MM.1S (cell line): ENCODE data around the gene AIRE.
"Not testable (repeated sequence)": the region's sequence is repeated elsewhere in the genome, so short reads cannot be mapped to it uniquely, and the experiment has no call there.

Experiments
- DNase-seq: peaks from one replicate; pipeline ENCODE4 v3.0.0-alpha.2; 2015
- H2AFZ ChIP-seq: fragments of 300-600 bp; sonication (generic); 2 replicates; pipeline ENCODE4 v1.6.0; 2016; ENCODE audit warnings: antibody characterized with exemption, low read length
- H3F3A ChIP-seq: fragments of 300-600 bp; sonication (generic); 2 replicates; pipeline ENCODE4 v1.6.1; 2016; ENCODE audit warnings: mild to moderate bottlenecking, antibody characterized with exemption, low read length, moderate library complexity, mixed read lengths; ENCODE audit not compliant: insufficient read depth
- H3K27ac ChIP-seq: fragments of 300-600 bp; sonication (generic); 2 replicates; pipeline ENCODE4 v1.5.1; 2016; ENCODE audit warnings: mild to moderate bottlenecking, low read length
- H3K27me3 ChIP-seq: fragments of 300-600 bp; sonication (generic); replicated peaks from 2 replicates; pipeline ENCODE4 v1.6.0; 2016; ENCODE audit warnings: low read length; ENCODE audit not compliant: insufficient read depth
- H3K36me3 ChIP-seq: fragments of 300-600 bp; sonication (generic); replicated peaks from 2 replicates; pipeline ENCODE4 v1.6.1; 2016; ENCODE audit warnings: mild to moderate bottlenecking, low read length, mixed read lengths; ENCODE audit not compliant: insufficient read depth
- H3K4me1 ChIP-seq: fragments of 300-600 bp; sonication (generic); 2 replicates; pipeline ENCODE4 v1.6.1; 2016; ENCODE audit warnings: low read length, mixed read lengths
- H3K4me2 ChIP-seq: fragments of 300-600 bp; sonication (generic); 2 replicates; pipeline ENCODE4 v1.6.0; 2016; ENCODE audit warnings: low read depth, low read length
- H3K4me3 ChIP-seq: fragments of 300-600 bp; sonication (generic); 2 replicates; pipeline ENCODE4 v1.5.1; 2016; ENCODE audit warnings: low read length, mixed read lengths
- H3K79me2 ChIP-seq: fragments of 300-600 bp; sonication (generic); 2 replicates; pipeline ENCODE4 v1.6.1; 2016; ENCODE audit warnings: mixed run types, low read length, mixed read lengths
- H3K9ac ChIP-seq: fragments of 300-600 bp; sonication (generic); 2 replicates; pipeline ENCODE4 v1.6.1; 2016; ENCODE audit warnings: low read length, mixed read lengths
- H3K9me2 ChIP-seq: fragments of 300-600 bp; sonication (generic); replicated peaks from 2 replicates; pipeline ENCODE4 v1.6.1; 2016; ENCODE audit warnings: mild to moderate bottlenecking, low read length, mixed read lengths; ENCODE audit not compliant: insufficient read depth
- H3K9me3 ChIP-seq: fragments of 300-600 bp; sonication (generic); replicated peaks from 2 replicates; pipeline ENCODE4 v1.6.1; 2016; ENCODE audit warnings: mild to moderate bottlenecking, low read length, mixed read lengths; ENCODE audit not compliant: insufficient read depth
- H4K20me1 ChIP-seq: fragments of 300-600 bp; sonication (generic); 2 replicates; pipeline ENCODE4 v1.6.1; 2016; ENCODE audit warnings: mild to moderate bottlenecking, low read length, moderate library complexity, mixed read lengths; ENCODE audit not compliant: insufficient read depth
- EZH2 ChIP-seq: fragments of 300-600 bp; sonication (generic); optimal IDR thresholded peaks from 2 replicates; pipeline ENCODE3; 2017; ENCODE audit warnings: low read depth, mild to moderate bottlenecking, antibody characterized with exemption, low read length, mixed read lengths
- EZH2phosphoT487 ChIP-seq: fragments of 300-600 bp; sonication (generic); IDR thresholded peaks from 2 replicates; pipeline ENCODE4 v1.6.1; 2018; ENCODE audit warnings: antibody characterized with exemption, low read length
- TF ChIP-seq, protein P1 (sequence below): fragments of 300-600 bp; sonication (generic); IDR thresholded peaks from 2 replicates; pipeline ENCODE4 v1.5.1; 2016; ENCODE audit warnings: antibody characterized with exemption, low read length, mixed read lengths

The AIRE gene

DNA sequence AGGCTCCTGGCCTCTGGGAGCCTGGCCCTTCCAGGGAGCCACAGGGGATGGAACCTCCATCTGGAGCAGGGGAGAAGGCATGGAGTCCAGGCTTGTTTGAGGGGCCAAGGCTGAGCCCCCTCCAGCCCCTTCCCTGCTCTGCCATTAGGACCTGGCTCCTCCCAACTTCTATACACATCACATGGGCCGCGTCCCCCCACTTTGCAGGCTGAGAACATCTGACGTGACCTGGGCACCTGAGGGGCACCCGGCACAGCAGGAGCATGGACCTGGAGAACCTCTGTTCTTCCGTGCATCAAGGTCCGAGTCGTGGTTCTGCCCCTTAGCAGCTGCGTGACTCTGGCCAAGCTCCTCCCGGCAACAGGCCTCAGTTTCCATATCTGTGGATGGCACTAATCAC, 3.9 kb upstream of the AIRE start:
- Histone ChIP-seq H4K20me1 (no peaks in the 10 kb centered on the region), H3K79me2 (no peaks in the 10 kb centered on the region), H3K36me3 (no peaks in the 10 kb centered on the region), H3K9me3 (no peaks in the 10 kb centered on the region), H3F3A (no peaks in the 10 kb centered on the region), H3K27ac (no peak overlapping the region), H2AFZ (no peak overlapping the region), H3K4me3 (no peak overlapping the region), H3K27me3 (peaks cover 67% of the 10 kb centered on the region), H3K9me2 (no peaks in the 10 kb centered on the region), H3K4me1 (no peaks in the 10 kb centered on the region), H3K9ac (no peak overlapping the region), H3K4me2 (no peak overlapping the region)
- TF ChIP-seq, protein P1, sequence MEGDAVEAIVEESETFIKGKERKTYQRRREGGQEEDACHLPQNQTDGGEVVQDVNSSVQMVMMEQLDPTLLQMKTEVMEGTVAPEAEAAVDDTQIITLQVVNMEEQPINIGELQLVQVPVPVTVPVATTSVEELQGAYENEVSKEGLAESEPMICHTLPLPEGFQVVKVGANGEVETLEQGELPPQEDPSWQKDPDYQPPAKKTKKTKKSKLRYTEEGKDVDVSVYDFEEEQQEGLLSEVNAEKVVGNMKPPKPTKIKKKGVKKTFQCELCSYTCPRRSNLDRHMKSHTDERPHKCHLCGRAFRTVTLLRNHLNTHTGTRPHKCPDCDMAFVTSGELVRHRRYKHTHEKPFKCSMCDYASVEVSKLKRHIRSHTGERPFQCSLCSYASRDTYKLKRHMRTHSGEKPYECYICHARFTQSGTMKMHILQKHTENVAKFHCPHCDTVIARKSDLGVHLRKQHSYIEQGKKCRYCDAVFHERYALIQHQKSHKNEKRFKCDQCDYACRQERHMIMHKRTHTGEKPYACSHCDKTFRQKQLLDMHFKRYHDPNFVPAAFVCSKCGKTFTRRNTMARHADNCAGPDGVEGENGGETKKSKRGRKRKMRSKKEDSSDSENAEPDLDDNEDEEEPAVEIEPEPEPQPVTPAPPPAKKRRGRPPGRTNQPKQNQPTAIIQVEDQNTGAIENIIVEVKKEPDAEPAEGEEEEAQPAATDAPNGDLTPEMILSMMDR = no peak
- no peak for TF ChIP-seq EZH2phosphoT487
- no peak for TF ChIP-seq EZH2
- no peak for DNase-seq

DNA sequence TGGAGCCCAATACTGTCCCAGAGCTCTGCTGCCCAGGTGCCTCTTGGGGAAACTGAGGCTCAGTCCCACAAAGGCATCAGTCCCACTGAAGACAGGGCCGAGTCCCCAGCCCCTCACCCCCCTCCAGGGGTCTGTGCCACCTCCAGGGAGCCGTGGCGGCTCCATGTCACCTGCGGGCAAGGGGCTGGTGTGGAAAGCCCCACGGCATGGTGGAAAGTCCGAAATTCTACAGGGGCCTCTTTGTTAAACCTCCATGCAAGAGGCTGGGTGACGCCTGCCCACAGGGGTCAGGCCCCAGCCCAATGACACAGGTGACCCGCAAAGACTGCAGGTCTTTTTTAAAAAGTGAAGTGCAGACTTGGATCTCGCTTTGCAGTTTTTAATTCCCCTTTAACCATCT, 3.3 kb upstream of the AIRE start:
- Histone ChIP-seq H3K4me2 (no peak overlapping the region), H3K9me2 (no peaks in the 10 kb centered on the region)

GRCh38 chr21:44283211-44283785, 2.4 kb upstream of the AIRE start:
- not testable (repeated sequence) for H3K4me2 ChIP-seq, DNase-seq, H3F3A ChIP-seq, H3K27ac ChIP-seq, H3K4me3 ChIP-seq, H2AFZ ChIP-seq, H3K36me3 ChIP-seq, H3K9me3 ChIP-seq, H3K79me2 ChIP-seq, H3K9me2 ChIP-seq, H3K9ac ChIP-seq, H3K4me1 ChIP-seq, H4K20me1 ChIP-seq
- peaks cover 82% of the 10 kb centered on the region for H3K27me3 ChIP-seq

More for the DNA sequence above, 3.3 kb upstream of the AIRE start:
- no peaks in the 10 kb centered on the region for H3K9me3 ChIP-seq
- H4K20me1 ChIP-seq = no peaks in the 10 kb centered on the region
- no peak for DNase-seq
- peaks cover 73% of the 10 kb centered on the region for H3K27me3 ChIP-seq
- H3K4me3 ChIP-seq = no peak overlapping the region
- no peak overlapping the region for H2AFZ ChIP-seq
- H3K9ac ChIP-seq = no peak overlapping the region
- no peaks in the 10 kb centered on the region for H3K79me2 ChIP-seq
- no peaks in the 10 kb centered on the region for H3F3A ChIP-seq
- no peak for TF ChIP-seq EZH2phosphoT487
- TF ChIP-seq, protein P1 = no peak
- no peaks in the 10 kb centered on the region for H3K4me1 ChIP-seq
- no peaks in the 10 kb centered on the region for H3K36me3 ChIP-seq
- H3K27ac ChIP-seq = no peak overlapping the region

DNA sequence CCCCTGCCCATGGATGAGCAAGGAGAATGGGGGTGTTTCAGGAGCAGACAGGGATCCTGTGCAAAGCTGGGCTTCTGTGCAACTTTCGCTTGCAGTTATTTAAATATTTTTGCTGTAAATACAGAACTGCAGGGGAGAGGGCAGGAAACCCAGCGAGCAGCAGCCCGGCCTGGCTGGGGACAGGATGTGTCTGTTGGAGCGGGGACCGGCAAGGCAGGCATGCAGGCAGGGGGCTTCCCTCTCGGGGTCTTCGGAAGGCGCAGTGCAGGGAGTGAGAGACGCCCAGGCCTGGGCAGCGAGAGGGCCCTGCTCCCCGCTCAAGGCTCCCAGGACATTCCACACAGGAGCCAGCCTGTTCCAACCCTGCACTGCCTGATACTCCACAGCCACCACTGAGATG, 1.7 kb upstream of the AIRE start:
- Histone ChIP-seq H3K79me2 (no peaks in the 10 kb centered on the region), H2AFZ (no peak overlapping the region), H3K9me3 (no peaks in the 10 kb centered on the region), H3K27me3 (peaks cover 87% of the 10 kb centered on the region), H3K4me1 (no peaks in the 10 kb centered on the region), H3F3A (no peaks in the 10 kb centered on the region), H3K9ac (no peak overlapping the region), H4K20me1 (no peaks in the 10 kb centered on the region), H3K36me3 (no peaks in the 10 kb centered on the region), H3K27ac (no peak overlapping the region), H3K4me3 (no peak overlapping the region), H3K9me2 (no peaks in the 10 kb centered on the region), H3K4me2 (no peak overlapping the region)
- DNase-seq = no peak
- TF ChIP-seq, protein P1 = no peak
- TF ChIP-seq EZH2phosphoT487 (no peak), EZH2 (no peak)
